Gastroesophageal sphincter (tissue), 3 donors: ENCODE measurements around the gene INHA.

Experiments
- EP300 ChIP-seq: sonication (generic); formaldehyde crosslinking; IDR thresholded peaks from one replicate; pipeline ENCODE4 v1.6.1; 2017; ENCODE audit warnings: antibody characterized with exemption, mild to moderate bottlenecking
- POLR2A ChIP-seq, 2 donors: fragments of 450-650 bp; IDR thresholded peaks; one replicate each; pipeline ENCODE4 v1.6.1; 2017; ENCODE audit warnings: antibody characterized with exemption in 2 of 2, mild to moderate bottlenecking in 2 of 2, moderate library complexity in 1 of 2
- TF ChIP-seq, protein P1 (sequence below), 4 experiments: fragments of 200-600 bp in 2 of 4; fragments of 450-650 bp in 2 of 4; sonication (generic) in 1 of 4; IDR thresholded peaks; one replicate each; pipeline ENCODE4 v1.5.1; 2017 to 2019; ENCODE audit warnings: antibody characterized with exemption in 4 of 4, mild to moderate bottlenecking in 2 of 4, moderate library complexity in 2 of 4

DNA sequence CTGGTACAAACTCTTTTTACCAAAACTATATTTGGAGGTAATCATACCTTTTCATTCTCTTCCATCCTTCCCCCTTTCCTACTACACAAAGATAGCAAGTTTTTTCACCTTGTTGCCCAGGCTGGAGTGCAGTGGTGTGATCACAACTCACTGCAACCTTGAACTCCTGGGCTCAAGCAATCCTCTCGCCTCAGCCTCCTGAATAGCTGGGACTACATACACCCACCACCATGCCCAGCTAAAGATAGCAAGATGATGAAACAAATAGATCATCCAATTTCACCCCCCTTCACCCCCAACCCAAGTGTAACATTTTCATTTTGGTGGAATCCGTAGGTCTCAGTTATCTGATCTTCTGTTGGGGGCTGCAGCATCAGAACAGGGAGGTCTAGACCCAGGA is 21.0 kb downstream of the INHA start:
- TF ChIP-seq, protein P1, sequence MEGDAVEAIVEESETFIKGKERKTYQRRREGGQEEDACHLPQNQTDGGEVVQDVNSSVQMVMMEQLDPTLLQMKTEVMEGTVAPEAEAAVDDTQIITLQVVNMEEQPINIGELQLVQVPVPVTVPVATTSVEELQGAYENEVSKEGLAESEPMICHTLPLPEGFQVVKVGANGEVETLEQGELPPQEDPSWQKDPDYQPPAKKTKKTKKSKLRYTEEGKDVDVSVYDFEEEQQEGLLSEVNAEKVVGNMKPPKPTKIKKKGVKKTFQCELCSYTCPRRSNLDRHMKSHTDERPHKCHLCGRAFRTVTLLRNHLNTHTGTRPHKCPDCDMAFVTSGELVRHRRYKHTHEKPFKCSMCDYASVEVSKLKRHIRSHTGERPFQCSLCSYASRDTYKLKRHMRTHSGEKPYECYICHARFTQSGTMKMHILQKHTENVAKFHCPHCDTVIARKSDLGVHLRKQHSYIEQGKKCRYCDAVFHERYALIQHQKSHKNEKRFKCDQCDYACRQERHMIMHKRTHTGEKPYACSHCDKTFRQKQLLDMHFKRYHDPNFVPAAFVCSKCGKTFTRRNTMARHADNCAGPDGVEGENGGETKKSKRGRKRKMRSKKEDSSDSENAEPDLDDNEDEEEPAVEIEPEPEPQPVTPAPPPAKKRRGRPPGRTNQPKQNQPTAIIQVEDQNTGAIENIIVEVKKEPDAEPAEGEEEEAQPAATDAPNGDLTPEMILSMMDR (IDR thresholded peaks at IDR 0.05) = no peak
- no peak for TF ChIP-seq POLR2A (IDR thresholded peaks at IDR 0.05)
- no peak for TF ChIP-seq EP300
